Measurements from ENCODE around the gene ADAMTS17.

The ADAMTS17 gene

DNA sequence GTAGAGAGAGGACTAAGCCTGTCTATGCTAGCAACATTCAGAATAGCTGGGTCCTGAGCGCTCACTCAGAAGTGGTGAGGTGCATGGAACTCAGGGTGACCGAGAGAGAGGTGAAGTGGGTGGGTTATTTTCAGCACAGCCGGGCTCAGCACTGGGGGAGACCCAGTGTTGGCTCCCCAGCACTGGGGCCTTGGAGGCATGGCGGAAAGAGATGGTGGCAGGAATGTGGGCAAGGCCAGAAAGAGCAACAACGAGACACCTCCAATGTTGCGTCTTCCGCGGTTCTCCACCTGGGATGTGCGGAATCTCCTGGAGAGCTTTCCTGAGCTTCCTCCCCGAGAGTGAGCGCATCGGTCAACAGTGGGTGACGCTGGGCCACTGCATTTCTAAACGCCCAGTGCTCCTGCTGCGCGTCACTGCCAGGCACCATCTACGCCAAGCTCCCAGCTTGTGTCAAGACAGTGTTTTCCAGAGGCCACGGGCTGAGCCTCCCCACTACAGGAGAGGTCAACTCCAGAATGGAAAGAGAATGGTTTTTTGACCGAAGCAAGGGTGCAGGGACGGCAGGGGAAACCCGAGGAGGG, 148.4 kb downstream of the ADAMTS17 start:
- in situ Hi-C loops (cut with MboI; ENCODE audit: low pct_unique_long_range_greater_than_20kb, low sequenced_read_pairs) = no loop called here
- no peak for DNase-seq

DNA sequence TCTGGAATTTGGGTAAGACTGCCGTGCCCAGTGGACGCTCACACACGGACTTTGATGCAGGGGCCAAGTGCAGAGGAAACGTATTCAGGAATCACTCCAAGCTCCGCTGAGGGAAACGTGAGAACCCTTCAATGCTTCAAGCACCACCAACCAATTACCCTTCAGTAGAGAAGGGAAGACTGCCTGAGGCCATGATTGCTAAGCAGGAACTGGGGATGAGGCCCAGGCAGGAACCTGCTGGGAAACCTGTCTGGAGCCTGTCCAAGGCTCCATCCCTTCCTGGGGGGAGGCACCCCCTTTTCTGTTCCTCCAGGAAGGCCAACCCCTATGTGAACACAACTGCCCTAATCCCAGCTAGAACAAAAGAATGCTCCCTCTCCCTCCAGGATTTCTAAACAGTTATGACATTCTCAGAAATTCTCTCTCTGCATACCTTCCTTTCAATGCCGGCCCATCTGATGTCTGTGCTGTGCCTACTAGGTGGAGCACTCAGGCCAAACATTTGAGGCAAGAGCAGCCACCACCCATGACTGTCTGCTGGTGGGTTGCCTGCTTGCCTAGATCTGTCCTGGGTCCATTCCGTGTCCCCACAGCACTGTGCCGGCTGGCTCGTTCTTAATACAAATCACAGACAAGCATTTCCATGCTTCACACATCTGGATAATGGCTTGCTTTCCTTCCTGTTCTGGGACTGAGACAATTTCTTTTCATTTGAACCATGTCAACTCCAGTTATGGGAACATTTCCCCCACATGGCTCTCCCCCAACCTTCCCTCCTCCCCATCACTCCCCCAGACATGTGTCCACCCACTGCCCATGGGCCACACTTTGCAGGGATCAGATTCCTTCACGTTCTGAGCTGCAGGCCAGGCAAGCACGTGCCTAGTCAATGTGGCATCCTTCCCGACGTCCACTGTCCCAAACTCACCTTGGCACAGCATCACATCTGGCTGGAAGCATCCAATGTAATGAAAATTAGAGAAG, 149.4 kb downstream of the ADAMTS17 start:
- no peak for DNase-seq
- in situ Hi-C loops (cut with MboI; ENCODE audit: low pct_unique_long_range_greater_than_20kb, low sequenced_read_pairs) = no loop called here

DNA sequence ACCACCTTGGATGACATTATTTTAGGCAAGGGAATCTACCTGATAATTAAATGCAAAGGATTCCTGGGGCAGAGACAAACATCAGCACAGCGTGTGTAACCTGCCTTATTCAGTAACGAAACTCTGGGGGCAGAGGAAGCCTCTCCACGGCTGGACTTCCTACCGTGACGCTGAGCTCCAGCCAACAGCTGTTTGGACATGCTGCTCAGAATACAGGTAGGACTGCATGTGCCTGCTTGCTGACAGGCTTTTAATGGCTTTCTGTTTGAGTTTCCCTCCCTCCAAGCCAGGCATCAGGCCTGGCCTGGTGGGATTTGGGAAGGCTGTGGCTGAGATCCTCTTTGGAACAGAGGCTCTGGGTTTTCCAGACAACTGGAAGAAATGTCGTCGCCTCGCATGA, 150.6 kb downstream of the ADAMTS17 start:
- in situ Hi-C loops (cut with MboI; ENCODE audit: low pct_unique_long_range_greater_than_20kb, low sequenced_read_pairs) = no loop called here
- DNase-seq = no peak

DNA sequence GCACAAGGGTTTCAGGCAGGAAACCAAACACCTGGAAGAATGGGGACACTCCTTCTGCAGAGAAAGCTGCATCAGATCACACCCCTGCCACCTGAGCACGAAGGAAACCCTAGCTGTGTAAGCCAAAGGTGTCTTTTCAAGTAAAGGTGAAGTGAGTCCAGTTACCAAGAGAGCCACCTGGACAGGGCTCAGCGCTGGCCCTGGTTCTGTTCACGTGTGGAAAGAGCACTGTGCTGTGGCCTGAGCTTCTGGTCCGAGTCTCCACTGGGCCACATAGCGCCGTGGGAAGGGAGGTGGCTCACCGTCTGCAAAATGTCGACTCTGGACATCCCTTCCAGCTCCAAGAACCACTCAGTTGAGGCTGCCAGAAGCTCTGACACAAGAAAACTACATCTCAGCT, 151.1 kb downstream of the ADAMTS17 start:
- in situ Hi-C loops (cut with MboI; ENCODE audit: low pct_unique_long_range_greater_than_20kb, low sequenced_read_pairs) = no loop called here
- DNase-seq = no peak

DNA sequence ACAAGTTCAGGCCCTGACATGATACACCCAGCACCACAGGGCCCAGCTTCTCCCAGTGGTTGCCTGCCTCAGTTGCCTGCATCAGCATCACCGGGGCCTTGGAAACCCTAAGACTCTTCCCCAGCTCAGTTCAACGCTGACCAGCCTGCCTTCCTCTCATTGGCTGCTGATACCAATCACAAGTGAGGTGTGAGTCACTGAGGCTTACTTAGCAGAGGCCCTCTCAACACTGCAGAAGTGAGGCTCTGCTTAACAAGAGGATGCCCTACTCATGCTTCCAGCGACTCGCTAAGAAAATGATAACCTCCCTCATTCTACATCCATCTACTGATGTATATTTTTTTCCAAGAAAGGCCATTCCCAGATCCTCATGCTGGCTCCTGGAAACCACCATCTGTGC, 151.9 kb downstream of the ADAMTS17 start:
- in situ Hi-C loops (cut with MboI; ENCODE audit: low pct_unique_long_range_greater_than_20kb, low sequenced_read_pairs) = no loop called here

DNA sequence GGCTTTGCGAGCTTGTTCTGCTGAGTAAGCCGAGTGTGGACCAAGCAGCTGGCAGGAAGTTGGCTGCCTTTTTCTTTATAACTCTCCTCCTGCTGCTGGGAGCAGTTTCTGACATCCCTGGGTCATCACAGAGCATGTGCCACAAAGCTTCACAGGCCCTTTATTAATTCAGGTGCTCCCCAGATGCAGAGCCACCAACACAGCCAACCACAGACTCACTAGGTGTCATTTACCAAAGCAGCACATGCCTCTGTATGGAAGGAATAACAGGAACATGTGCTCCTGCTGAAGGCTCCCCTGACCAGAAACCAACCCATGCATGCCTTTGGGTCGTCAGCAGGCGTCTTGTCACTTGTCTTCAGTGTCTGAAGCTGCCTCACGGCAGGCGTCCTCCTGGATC, 152.5 kb downstream of the ADAMTS17 start:
- in situ Hi-C loops (cut with MboI; ENCODE audit: low pct_unique_long_range_greater_than_20kb, low sequenced_read_pairs) = no loop called here
- no peak for DNase-seq

More for the DNA sequence above, 151.9 kb downstream of the ADAMTS17 start:
- DNase-seq = no peak

DNA sequence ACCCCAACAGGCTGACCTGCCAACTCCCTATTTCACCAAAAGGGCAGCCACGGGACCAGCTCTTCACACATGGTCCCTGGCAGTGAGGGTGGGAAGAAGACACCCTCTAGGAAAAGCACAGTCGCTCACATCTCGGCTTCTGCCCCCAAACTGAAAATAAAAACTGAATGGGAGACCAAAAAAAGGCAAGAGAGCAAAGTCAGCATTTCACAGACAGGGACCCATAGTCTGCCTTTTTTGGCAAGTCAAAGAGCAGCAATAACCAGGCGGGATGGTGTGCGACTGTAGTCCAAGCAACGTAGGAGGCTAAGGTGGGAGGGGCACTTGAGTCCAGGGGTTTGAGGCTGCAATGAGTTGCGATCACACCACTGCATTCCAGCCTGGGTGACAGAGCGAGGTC, 154.1 kb downstream of the ADAMTS17 start:
- in situ Hi-C loops (cut with MboI; ENCODE audit: low pct_unique_long_range_greater_than_20kb, low sequenced_read_pairs) = no loop called here
- DNase-seq = no peak

DNA sequence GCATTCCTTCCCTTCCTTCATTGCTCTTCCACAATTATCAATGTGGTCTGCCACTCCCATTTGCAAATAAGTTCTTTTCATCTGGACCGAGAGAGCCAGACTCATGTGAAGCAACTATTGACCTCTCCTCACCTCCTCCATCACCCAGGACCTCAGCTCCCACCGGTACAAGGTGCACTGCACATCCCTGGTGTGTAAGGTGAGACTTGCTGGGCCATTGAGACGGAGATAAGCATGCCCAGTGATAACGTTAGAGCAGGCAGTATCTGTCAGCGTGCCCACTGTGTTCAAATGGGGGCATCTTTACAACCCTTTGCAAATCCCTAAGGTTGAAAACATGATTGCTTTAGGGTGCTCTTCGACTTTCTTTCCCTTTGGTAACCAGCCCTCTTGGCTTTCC, 154.8 kb downstream of the ADAMTS17 start:
- no peak for DNase-seq
- in situ Hi-C loops (cut with MboI; ENCODE audit: low pct_unique_long_range_greater_than_20kb, low sequenced_read_pairs) = no loop called here

DNA sequence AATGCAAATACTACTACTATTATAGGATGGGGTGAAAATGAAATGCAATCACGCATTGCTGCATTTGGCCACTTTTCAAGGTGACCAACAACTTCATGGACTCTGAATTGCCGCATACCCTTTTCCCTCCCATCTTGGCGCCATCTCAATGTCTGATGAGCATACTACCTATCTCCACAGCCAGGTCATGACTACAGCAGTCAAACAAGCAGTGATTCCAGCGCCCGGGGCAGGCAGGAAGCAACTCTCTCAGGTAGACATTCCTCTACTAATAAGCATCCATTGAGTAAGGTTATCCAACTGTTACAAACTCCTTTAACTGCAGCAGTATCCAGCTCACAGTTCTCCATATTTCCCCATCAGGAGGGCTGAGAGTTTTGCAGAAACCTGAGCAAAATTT, 155.4 kb downstream of the ADAMTS17 start:
- DNase-seq = no peak
- in situ Hi-C loops (cut with MboI; ENCODE audit: low pct_unique_long_range_greater_than_20kb, low sequenced_read_pairs) = no loop called here

DNA sequence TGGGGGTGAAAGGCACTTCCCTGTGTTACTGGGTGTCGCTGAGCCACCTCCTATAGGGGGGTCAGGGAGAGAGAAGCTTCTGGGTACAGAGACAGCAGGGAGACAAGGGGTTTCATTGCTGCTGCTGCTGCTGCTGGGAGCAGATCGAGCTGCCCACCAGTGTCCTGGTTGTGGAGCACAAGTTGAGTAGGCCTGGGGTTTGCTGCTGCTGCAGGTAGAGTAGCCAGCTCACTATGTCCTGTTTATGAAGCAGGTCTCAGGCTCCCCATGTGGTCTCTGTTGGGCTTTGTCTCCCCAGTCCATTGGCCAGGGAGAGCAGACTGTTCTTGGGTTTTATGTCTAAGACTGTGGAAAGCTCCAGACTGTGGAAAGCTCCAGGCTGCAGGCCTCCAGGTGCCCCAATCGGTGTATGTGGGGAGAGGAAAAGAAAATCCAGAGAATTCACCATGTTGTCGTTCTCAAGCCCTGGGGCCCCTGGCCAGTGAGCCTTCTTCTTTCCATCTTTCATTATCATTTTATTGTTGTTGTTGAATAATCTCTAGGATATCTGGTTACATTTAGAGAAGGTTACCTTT, 157.8 kb downstream of the ADAMTS17 start:
- in situ Hi-C loops (cut with MboI; ENCODE audit: low pct_unique_long_range_greater_than_20kb, low sequenced_read_pairs) = no loop called here
- no peak for DNase-seq

DNA sequence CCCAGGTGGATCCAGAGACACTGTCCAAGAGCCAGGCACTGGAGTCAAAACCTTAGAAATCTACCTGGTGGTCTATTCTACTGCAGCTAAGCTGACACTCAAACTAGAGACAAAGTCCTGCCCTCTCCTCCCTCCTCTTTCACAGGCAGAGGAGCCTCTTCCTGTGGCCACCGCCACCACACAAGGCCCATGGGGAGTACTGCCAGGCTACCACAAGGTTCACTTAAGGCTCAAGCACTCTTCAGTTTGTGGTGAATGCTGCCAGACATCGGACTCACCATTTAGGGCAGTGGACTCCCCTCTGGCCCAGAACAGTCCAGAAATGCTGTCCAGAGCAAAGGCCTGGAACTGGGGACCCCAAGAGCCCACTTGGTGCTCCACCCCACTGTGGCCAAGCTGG, 160.9 kb downstream of the ADAMTS17 start:
- in situ Hi-C loops (cut with MboI; ENCODE audit: low pct_unique_long_range_greater_than_20kb, low sequenced_read_pairs) = no loop called here
- no peak for DNase-seq

DNA sequence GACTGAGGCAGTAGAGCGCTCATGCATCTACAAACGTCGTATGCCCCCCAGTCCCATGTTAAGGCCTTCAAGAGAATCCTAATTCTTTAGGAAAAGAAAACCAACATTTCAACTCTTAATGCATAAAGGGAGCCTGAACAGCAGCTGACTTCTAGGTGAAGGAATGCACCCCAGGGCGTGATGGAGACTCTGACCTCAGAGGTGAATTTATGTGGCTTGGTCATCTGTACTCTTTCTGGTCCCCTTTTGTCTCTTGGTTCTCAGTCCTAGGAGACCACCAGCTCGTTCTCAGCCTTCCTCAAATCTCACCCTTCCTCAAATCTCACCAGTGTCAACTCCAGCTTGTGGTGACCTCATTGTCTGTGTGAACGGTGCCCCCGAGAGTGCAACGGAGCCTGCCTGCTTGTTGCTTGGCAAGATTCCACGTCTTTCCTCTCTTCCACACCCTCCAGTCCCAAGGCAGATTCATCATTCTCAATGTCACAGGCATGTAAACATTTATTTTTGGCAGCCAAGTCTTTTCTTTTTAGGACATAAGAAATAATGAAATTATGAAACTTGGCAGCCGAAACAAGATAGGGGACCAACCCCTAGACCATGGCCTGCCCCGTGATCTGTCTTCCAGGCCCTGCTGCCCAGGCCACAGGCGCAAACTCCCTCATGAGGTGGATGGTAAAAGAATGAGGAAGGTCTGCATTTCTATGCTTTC, 166.2 kb downstream of the ADAMTS17 start:
- in situ Hi-C loops (cut with MboI; ENCODE audit: low pct_unique_long_range_greater_than_20kb, low sequenced_read_pairs) = no loop called here
- DNase-seq = no peak

DNA sequence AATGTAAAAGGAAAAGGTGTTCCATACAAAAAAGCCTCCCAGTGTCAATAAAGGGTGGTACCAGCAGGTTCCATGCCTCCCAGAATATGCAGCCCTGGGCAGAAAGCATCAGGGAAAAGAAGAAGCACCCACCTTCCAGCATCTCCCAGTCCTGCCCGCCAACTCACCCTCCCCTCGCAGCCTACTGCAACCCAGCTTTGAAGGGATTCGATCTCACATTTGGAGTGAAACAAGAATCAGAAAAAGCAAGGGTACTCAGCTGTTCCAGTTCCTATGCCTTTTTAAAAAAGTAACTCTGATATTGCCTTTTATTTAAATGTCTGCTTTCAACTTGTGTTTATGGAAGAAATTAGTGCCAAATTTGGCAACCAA, 166.9 kb downstream of the ADAMTS17 start:
- in situ Hi-C loops (cut with MboI; ENCODE audit: low pct_unique_long_range_greater_than_20kb, low sequenced_read_pairs) = no loop called here
- DNase-seq = no peak

DNA sequence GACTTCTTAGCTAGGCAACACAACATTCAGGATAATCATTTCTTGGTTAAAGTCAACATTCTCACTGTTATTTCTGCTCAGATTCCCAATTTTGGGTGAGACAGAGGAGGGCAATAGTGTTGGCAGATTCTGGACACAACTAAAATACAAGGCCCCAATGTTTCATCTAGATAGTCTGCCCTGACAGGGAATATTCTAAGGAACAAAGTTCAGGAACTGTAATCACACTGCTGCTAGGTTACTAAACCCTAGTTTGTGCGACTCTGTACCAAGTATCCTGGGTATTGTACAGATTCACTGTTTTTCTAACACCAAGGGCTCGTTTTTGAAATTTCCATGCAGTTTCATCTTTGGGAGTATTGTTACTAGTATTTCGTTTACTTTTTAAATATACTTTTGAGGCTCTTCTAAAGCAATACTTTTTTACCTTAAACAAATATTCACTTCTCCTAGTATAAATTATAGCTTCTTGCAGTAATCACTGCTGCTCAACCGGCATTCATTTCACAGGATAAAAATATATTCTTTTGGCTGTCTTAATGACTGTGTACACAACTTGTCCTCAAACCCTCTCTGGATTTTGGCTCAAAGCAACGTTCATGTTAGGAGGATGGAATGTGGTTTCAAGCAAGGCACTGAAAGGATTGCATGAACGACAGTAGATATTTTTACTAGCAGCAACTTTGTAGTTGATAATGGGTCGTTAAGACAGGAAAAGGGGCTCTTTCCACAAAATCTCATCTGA, 167.4 kb downstream of the ADAMTS17 start:
- in situ Hi-C loops (cut with MboI; ENCODE audit: low pct_unique_long_range_greater_than_20kb, low sequenced_read_pairs) = no loop called here
- no peak for DNase-seq

DNA sequence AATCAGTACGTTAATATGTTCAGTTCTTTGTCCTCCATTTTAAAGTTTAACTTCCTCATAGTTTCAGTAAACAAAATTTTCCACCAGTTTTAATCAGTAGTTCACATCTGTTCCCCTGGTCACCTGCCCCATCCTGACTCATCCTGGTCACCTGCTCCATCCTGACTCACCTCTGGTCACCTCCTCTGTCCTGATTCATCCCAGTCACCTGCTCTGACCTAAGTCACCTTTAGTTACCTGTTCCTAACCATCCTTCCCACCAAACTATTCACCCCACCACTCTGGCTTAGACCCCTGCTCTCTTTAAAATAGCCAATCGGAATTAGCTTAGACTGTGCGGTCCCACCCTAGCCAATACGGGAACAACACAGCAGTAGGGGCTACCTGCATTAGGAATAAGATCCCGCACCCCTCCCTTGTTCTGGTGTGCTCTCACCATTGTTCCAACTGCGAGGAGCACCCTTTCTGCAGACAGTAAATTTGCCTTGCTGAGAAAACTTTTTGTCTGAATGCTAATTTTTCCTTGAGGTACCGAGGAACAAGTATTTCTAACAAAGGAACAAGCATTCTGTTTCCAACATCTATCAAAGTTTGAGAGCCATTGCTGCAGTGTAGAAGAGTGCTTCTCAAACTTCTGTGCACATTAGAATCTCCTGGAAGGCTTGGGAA, 169.3 kb downstream of the ADAMTS17 start:
- DNase-seq = no peak
- in situ Hi-C loops (cut with MboI; ENCODE audit: low pct_unique_long_range_greater_than_20kb, low sequenced_read_pairs) = no loop called here

DNA sequence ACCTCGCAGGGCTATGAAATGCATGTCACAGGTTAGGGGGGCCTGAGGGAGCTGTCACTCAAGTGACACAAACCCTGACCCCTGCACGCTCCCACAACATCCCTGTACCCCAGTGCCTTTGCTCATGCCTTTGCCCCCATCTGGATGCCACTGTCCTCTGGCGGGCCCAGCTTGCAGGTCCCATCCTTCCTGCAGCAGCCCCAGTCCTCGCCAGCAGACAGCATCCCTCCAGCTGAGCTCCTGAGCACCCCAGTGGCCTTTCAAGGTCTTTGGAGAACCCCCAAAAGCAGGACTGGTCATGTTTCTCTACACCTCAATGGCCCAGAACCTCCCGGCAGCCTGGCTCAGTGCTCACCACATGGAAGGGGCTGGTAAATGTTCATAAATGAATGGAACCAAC, 170.4 kb downstream of the ADAMTS17 start:
- in situ Hi-C loops (cut with MboI; ENCODE audit: low pct_unique_long_range_greater_than_20kb, low sequenced_read_pairs) = no loop called here
- DNase-seq = no peak

DNA sequence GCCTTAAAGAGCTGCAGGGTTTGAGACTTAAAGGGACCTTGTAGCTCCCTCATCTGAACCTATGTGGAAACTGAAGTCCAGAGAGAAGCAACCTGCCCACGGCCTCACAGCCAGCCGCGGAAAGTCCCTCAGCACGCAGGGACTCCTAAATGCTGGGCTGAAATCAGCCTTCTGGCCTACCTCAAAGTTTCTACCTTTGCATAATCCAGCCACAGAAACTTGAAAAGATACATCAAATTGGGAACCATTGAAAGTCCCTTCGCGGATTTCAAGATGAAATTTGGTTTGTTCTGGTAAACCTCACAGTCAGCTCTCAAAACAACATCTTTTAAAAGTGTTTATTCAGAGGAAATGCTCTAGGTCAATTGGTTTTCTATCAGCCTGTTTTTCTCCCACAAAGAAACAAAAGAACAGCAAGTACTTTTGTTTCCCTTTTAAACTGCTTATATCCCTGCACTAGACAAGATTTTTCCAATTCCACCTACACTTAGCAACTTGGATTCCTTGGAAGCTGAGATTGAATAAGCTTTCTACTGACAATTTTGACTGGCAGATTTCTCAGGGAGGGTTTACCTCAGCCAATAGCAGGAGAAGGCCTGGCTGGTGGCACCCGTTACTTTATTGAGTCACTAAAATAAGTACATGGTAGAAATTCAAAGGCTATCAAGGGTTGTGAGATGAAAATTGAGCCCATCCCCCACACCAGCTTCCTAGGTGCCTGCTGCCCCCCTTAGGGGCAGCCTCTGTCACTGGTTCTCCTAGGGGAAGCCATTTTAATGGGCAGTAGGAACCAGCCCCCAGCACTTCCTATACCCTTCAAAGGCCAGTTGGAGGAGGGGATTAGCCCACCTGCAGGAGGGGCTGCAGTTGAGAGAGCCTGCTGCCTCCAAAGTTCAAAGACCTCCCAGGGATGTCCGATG, 171.2 kb downstream of the ADAMTS17 start:
- in situ Hi-C loops (cut with MboI; ENCODE audit: low pct_unique_long_range_greater_than_20kb, low sequenced_read_pairs) = no loop called here
- DNase-seq = no peak

Measured in KBM-7 (cell line).